ENCODE measurements around the gene IRF2.

IRF2 gene

GRCh38 chr4:184451726-184452125 lies 22.6 kb downstream of the IRF2 start:
- H3K4me3 ChIP-seq (ENCODE audit: low read depth, low read length), result no peak overlapping the region
- TF ChIP-seq MYC (IDR thresholded peaks at IDR 0.05; ENCODE audit: low read depth, low read length), result no peak
- TF ChIP-seq, protein P1, sequence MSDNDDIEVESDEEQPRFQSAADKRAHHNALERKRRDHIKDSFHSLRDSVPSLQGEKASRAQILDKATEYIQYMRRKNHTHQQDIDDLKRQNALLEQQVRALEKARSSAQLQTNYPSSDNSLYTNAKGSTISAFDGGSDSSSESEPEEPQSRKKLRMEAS (IDR thresholded peaks at IDR 0.05; ENCODE audit: low read depth, low read length), result no peak
- no peak for TF ChIP-seq CTCF (IDR thresholded peaks at IDR 0.05; ENCODE audit: low read depth, low read length)
- TF ChIP-seq POLR2A (IDR thresholded peaks at IDR 0.05; ENCODE audit: extremely low read depth, insufficient read length), result no peak
- peak; percentile 78 for DNase-seq (ENCODE audit: low read depth)

DNA sequence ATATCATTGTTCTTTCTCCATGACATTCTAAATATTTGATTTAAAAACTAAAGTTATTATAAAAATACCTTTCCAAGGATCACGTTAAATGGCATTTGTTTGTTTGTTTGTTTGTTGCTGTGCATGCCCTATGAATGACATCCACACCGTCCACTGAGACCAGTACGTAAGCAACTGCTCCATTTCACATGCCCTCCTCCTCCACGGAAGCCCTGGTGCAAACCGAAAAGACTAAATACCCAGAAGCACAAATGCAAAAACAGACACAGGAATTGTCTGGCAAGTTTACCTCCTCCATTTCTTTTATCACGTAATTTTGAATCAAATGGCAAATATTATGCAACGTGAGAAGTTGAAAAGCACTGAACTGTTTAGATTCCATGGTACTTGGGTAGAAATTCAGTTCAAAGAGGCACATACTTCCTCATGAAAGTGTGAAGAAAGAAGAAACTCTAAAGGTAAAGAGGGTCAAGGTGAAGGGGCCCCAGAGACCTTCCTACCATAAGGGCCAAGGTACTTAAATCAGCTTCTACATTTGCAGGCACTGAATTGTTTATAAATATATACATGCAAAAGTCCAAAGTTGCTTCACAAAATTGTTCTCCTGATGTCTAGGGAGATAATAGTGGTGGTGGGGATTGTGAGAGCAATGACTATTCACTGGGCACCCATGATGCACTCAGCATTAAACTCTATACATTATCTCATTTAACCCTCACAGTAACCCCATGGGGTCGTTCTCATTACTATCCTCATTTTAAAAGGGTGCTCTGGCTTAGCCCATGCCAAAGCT lies 23.4 kb downstream of the IRF2 start:
- no peak overlapping the region for H3K4me3 ChIP-seq (ENCODE audit: low read depth, low read length)
- TF ChIP-seq MYC (IDR thresholded peaks at IDR 0.05; ENCODE audit: low read depth, low read length) (no peak), CTCF (IDR thresholded peaks at IDR 0.05; ENCODE audit: low read depth, low read length) (no peak), POLR2A (IDR thresholded peaks at IDR 0.05; ENCODE audit: extremely low read depth, insufficient read length) (no peak)
- TF ChIP-seq, protein P1 (IDR thresholded peaks at IDR 0.05; ENCODE audit: low read depth, low read length), result no peak
- DNase-seq (ENCODE audit: low read depth), result no peak

- no peak for TF ChIP-seq CTCF (IDR thresholded peaks at IDR 0.05; ENCODE audit: low read depth, low read length)
- TF ChIP-seq MYC (IDR thresholded peaks at IDR 0.05; ENCODE audit: low read depth, low read length), result no peak
- TF ChIP-seq, protein P1 (IDR thresholded peaks at IDR 0.05; ENCODE audit: low read depth, low read length), result no peak
- no peak for TF ChIP-seq POLR2A (IDR thresholded peaks at IDR 0.05; ENCODE audit: extremely low read depth, insufficient read length)
- H3K4me3 ChIP-seq (ENCODE audit: low read depth, low read length), result no peak overlapping the region
- no peak for DNase-seq (ENCODE audit: low read depth)
Observed at GRCh38 chr4:184450045-184450444, 24.3 kb downstream of the IRF2 start.

GRCh38 chr4:184448821-184449220 lies 25.5 kb downstream of the IRF2 start:
- peak; percentile 14 for DNase-seq (ENCODE audit: low read depth)
- no peak overlapping the region for H3K4me3 ChIP-seq (ENCODE audit: low read depth, low read length)
- no peak for TF ChIP-seq CTCF (IDR thresholded peaks at IDR 0.05; ENCODE audit: low read depth, low read length)
- TF ChIP-seq POLR2A (IDR thresholded peaks at IDR 0.05; ENCODE audit: extremely low read depth, insufficient read length), result no peak
- TF ChIP-seq MYC (IDR thresholded peaks at IDR 0.05; ENCODE audit: low read depth, low read length), result no peak
- TF ChIP-seq, protein P1 (IDR thresholded peaks at IDR 0.05; ENCODE audit: low read depth, low read length), result no peak

GRCh38 chr4:184448141-184448540 lies 26.2 kb downstream of the IRF2 start:
- H3K4me3 ChIP-seq (ENCODE audit: low read depth, low read length), result no peak overlapping the region
- DNase-seq (ENCODE audit: low read depth), result no peak
- TF ChIP-seq CTCF (IDR thresholded peaks at IDR 0.05; ENCODE audit: low read depth, low read length), result no peak
- no peak for TF ChIP-seq MYC (IDR thresholded peaks at IDR 0.05; ENCODE audit: low read depth, low read length)
- TF ChIP-seq, protein P1 (IDR thresholded peaks at IDR 0.05; ENCODE audit: low read depth, low read length), result no peak
- no peak for TF ChIP-seq POLR2A (IDR thresholded peaks at IDR 0.05; ENCODE audit: extremely low read depth, insufficient read length)
